DOHH2 (cell line): ENCODE results near the gene CAMSAP1.

Source experiments
- H3F3A ChIP-seq: fragments of 200-600 bp; sonication (generic), shearing (Covaris generic); 2 replicates; pipeline ENCODE4 v1.6.0; 2016; ENCODE audit warnings: antibody characterized with exemption, mild to moderate bottlenecking; ENCODE audit not compliant: control insufficient read depth, insufficient read depth
- H3K27ac ChIP-seq: fragments of 200-600 bp; sonication (generic); 2 replicates; pipeline ENCODE4 v1.5.1; 2014; ENCODE audit warnings: low read depth, mild to moderate bottlenecking, low read length, moderate library complexity
- H3K27me3 ChIP-seq: fragments of 200-600 bp; sonication (generic); 2 replicates; pipeline ENCODE4 v1.6.1; 2014; ENCODE audit warnings: mild to moderate bottlenecking, low read length, mixed read lengths; ENCODE audit not compliant: control insufficient read depth
- H3K36me3 ChIP-seq: fragments of 200-600 bp; sonication (generic); 2 replicates; pipeline ENCODE4 v1.6.1; 2014; ENCODE audit warnings: mild to moderate bottlenecking, low read length, moderate library complexity, mixed read lengths; ENCODE audit not compliant: control insufficient read depth
- H3K4me1 ChIP-seq: fragments of 200-600 bp; sonication (generic); 2 replicates; pipeline ENCODE4 v1.6.1; 2014; ENCODE audit warnings: mild to moderate bottlenecking, low read length, mixed read lengths; ENCODE audit not compliant: control insufficient read depth
- H3K4me2 ChIP-seq: fragments of 200-600 bp; sonication (generic); 2 replicates; pipeline ENCODE4 v1.6.0; 2014; ENCODE audit warnings: mild to moderate bottlenecking, low read length, moderate library complexity
- H3K4me3 ChIP-seq: fragments of 200-600 bp; sonication (generic); 2 replicates; pipeline ENCODE4 v1.5.1; 2014; ENCODE audit warnings: mild to moderate bottlenecking, low read length, mixed read lengths
- H3K79me2 ChIP-seq: fragments of 200-600 bp; sonication (generic); 2 replicates; pipeline ENCODE4 v1.6.1; 2014; ENCODE audit warnings: mild to moderate bottlenecking, low read length, mixed read lengths; ENCODE audit not compliant: control insufficient read depth
- H3K9me2 ChIP-seq: fragments of 200-600 bp; sonication (generic); replicated peaks from 2 replicates; pipeline ENCODE4 v1.6.1; 2014; ENCODE audit warnings: mild to moderate bottlenecking, low read length, mixed read lengths; ENCODE audit not compliant: control insufficient read depth
- H3K9me3 ChIP-seq: fragments of 200-600 bp; sonication (generic); 2 replicates; pipeline ENCODE4 v1.6.1; 2014; ENCODE audit warnings: antibody characterized with exemption, low read length, mixed read lengths; ENCODE audit not compliant: control insufficient read depth, insufficient read depth
- H4K20me1 ChIP-seq: fragments of 200-600 bp; sonication (generic); 2 replicates; pipeline ENCODE4 v1.6.0; 2014; ENCODE audit warnings: low read depth, mild to moderate bottlenecking, antibody characterized with exemption, low read length, moderate library complexity; ENCODE audit not compliant: control insufficient read depth, insufficient read depth
- CTCF ChIP-seq: fragments of 200-600 bp; sonication (generic); IDR thresholded peaks from one replicate; pipeline ENCODE4 v1.5.1; 2014; ENCODE audit warnings: antibody characterized with exemption, mild to moderate bottlenecking, low read depth, low read length; ENCODE audit not compliant: poor library complexity, severe bottlenecking
- EZH2phosphoT487 ChIP-seq: fragments of 200-600 bp; sonication (generic); IDR thresholded peaks from 2 replicates; pipeline ENCODE4 v1.6.1; 2017; ENCODE audit warnings: borderline replicate concordance, mild to moderate bottlenecking, antibody characterized with exemption, low read length, moderate library complexity, mixed read lengths

CAMSAP1 gene

DNA sequence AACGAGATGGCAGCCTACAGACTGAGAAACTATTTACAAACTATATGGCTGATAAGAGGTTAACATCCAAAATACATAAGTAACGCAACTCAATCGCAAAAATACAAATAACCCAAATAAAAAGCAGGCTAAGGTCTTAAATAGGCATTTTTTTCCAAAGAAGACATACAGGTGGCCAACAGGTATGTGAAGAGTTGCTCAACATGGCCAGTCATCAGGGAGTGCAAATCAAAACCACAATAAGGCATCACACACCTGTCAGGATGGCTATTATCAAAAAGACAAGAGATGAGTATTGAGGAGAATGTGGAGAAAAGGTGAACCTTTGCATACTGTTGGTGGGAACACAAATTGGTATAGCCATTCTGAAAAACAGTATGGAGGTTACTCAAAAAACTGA, 73.5 kb downstream of the CAMSAP1 start:
- Histone ChIP-seq H3K4me3 (no peak overlapping the region), H4K20me1 (no peaks in the 10 kb centered on the region), H3K27me3 (no peaks in the 10 kb centered on the region), H3K36me3 (no peaks in the 10 kb centered on the region), H3K9me3 (no peaks in the 10 kb centered on the region), H3K4me2 (no peak overlapping the region), H3K27ac (no peak overlapping the region), H3K4me1 (no peaks in the 10 kb centered on the region), H3K9me2 (no peaks in the 10 kb centered on the region), H3F3A (no peaks in the 10 kb centered on the region), H3K79me2 (no peaks in the 10 kb centered on the region; the same call in 1 of the 2 replicates)
- TF ChIP-seq CTCF (no peak), EZH2phosphoT487 (no peak)

- Histone ChIP-seq H3K4me2 (no peak overlapping the region), H3K27me3 (no peaks in the 10 kb centered on the region), H3K9me2 (no peaks in the 10 kb centered on the region), H4K20me1 (no peaks in the 10 kb centered on the region), H3K27ac (no peak overlapping the region), H3K9me3 (no peaks in the 10 kb centered on the region), H3F3A (no peaks in the 10 kb centered on the region), H3K36me3 (no peaks in the 10 kb centered on the region), H3K4me3 (no peak overlapping the region), H3K79me2 (no peaks in the 10 kb centered on the region; the same call in 1 of the 2 replicates), H3K4me1 (no peaks in the 10 kb centered on the region)
- no peak for TF ChIP-seq CTCF
- TF ChIP-seq EZH2phosphoT487 = no peak
These were observed 76.8 kb downstream of the CAMSAP1 start for GRCh38 chr9:135830496-135830895.

DNA sequence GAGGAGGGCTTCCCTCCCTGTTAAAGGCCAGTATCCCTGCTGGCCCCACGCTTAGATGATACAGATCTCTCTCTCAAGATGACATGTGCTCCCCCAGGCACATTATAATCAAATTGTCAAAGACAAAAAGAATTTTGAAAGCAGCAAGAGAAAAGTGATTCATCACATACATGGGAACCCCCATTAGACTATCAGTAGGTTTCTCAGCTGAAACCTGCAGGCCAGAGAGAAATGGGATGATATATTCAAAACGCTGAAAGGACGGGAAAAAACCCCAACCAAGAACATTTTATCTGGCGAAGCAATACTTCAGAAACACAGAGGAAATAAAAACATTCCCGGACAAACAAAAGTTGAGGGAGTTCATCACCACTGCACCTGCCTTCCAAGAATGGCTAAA, 78.7 kb downstream of the CAMSAP1 start:
- Histone ChIP-seq H3F3A (no peaks in the 10 kb centered on the region), H3K9me3 (no peaks in the 10 kb centered on the region), H3K4me1 (no peaks in the 10 kb centered on the region), H3K4me3 (no peak overlapping the region), H3K36me3 (peaks cover 5% of the 10 kb centered on the region), H3K27ac (no peak overlapping the region), H4K20me1 (no peaks in the 10 kb centered on the region), H3K9me2 (no peaks in the 10 kb centered on the region), H3K4me2 (no peak overlapping the region), H3K79me2 (no peaks in the 10 kb centered on the region; the same call in 1 of the 2 replicates), H3K27me3 (no peaks in the 10 kb centered on the region)
- TF ChIP-seq CTCF (no peak), EZH2phosphoT487 (no peak)
